A673 (cell line): Measurements from ENCODE around the gene NOA1.

ENCODE experiments used
- CTCF ChIP-seq: fragments of 300-800, 200-600 bp; sonication (generic); conservative IDR thresholded peaks from 2 replicates; pipeline ENCODE4 v1.5.1; 2017; ENCODE audit warnings: low read depth, mild to moderate bottlenecking, antibody characterized with exemption, low read length, moderate library complexity, mixed read lengths
- EZH2 ChIP-seq: fragments of 200-600 bp; sonication (generic); IDR thresholded peaks from 2 replicates; pipeline ENCODE4 v1.6.1; 2017; ENCODE audit warnings: borderline replicate concordance, low read depth, mild to moderate bottlenecking, mixed read lengths, antibody characterized with exemption, low read length; ENCODE audit not compliant: poor library complexity, severe bottlenecking

GRCh38 chr4:56976837-56977320 is 527 bp downstream of the NOA1 start:
- TF ChIP-seq CTCF, result no peak
- no peak for TF ChIP-seq EZH2
